ENCODE data around the gene ASCC2.
"Not testable (repeated sequence)": the region's sequence is repeated elsewhere in the genome, so short reads cannot be mapped to it uniquely, and the experiment has no call there.

ASCC2 gene

GRCh38 chr22:29855611-29856181, 17.6 kb upstream of the ASCC2 start:
- no peak for DNase-seq (ENCODE audit: low read depth in 3 of 3)

- DNase-seq (ENCODE audit: low read depth in 3 of 3): no peak
These were observed 16.4 kb upstream of the ASCC2 start for GRCh38 chr22:29854432-29854831.

- no peak for DNase-seq (ENCODE audit: low read depth in 3 of 3)
These were observed 10.0 kb upstream of the ASCC2 start for GRCh38 chr22:29848111-29848510.

- no peak for DNase-seq (ENCODE audit: low read depth in 3 of 3)
These were observed 8.2 kb upstream of the ASCC2 start for GRCh38 chr22:29846290-29846689.

- no peak for DNase-seq (ENCODE audit: low read depth in 3 of 3)
These were observed 4.7 kb upstream of the ASCC2 start for GRCh38 chr22:29842740-29843139.

- no peak for DNase-seq (ENCODE audit: low read depth in 3 of 3)
These were observed 4.1 kb upstream of the ASCC2 start for GRCh38 chr22:29842172-29842571.

- no peak for DNase-seq (ENCODE audit: low read depth in 3 of 3)
These were observed 2.4 kb upstream of the ASCC2 start for GRCh38 chr22:29840498-29840897.

GRCh38 chr22:29839039-29839438, 965 bp upstream of the ASCC2 start:
- no peak for DNase-seq (ENCODE audit: low read depth in 3 of 3)

GRCh38 chr22:29838599-29838956, 504 bp upstream of the ASCC2 start:
- no peak for DNase-seq (ENCODE audit: low read depth in 3 of 3)

GRCh38 chr22:29836791-29837370, 1.2 kb downstream of the ASCC2 start:
- DNase-seq (ENCODE audit: low read depth in 3 of 3): not testable (repeated sequence)

- DNase-seq (ENCODE audit: low read depth in 3 of 3): no peak
These were observed 4.0 kb downstream of the ASCC2 start for GRCh38 chr22:29834046-29834445.

- no peak for DNase-seq (ENCODE audit: low read depth in 3 of 3)
These were observed 4.6 kb downstream of the ASCC2 start for GRCh38 chr22:29833392-29833965.

GRCh38 chr22:29831958-29832357, 6.1 kb downstream of the ASCC2 start:
- DNase-seq (ENCODE audit: low read depth in 3 of 3): no peak

GRCh38 chr22:29831186-29831921, 6.7 kb downstream of the ASCC2 start:
- DNase-seq (ENCODE audit: low read depth in 3 of 3): no peak

- DNase-seq (ENCODE audit: low read depth in 3 of 3): no peak
These were observed 7.5 kb downstream of the ASCC2 start for GRCh38 chr22:29830585-29830984.

GRCh38 chr22:29827726-29828125, 10.3 kb downstream of the ASCC2 start:
- not testable (repeated sequence) for DNase-seq (ENCODE audit: low read depth in 3 of 3)

GRCh38 chr22:29827091-29827490, 11.0 kb downstream of the ASCC2 start:
- DNase-seq (ENCODE audit: low read depth in 3 of 3): no peak

GRCh38 chr22:29825578-29825977, 12.5 kb downstream of the ASCC2 start:
- no peak for DNase-seq (ENCODE audit: low read depth in 3 of 3)

GRCh38 chr22:29824677-29825076, 13.4 kb downstream of the ASCC2 start:
- DNase-seq (ENCODE audit: low read depth in 3 of 3): no peak

GRCh38 chr22:29821291-29822016, 16.6 kb downstream of the ASCC2 start:
- DNase-seq (ENCODE audit: low read depth in 3 of 3): no peak

GRCh38 chr22:29820961-29821290, 17.1 kb downstream of the ASCC2 start:
- DNase-seq (ENCODE audit: low read depth in 3 of 3): no peak

- DNase-seq (ENCODE audit: low read depth in 3 of 3): no peak
These were observed 18.6 kb downstream of the ASCC2 start for GRCh38 chr22:29819501-29819900.

- no peak for DNase-seq (ENCODE audit: low read depth in 3 of 3)
These were observed 20.4 kb downstream of the ASCC2 start for GRCh38 chr22:29817724-29818123.
